ENCODE data around the gene FILIP1L.

DNA sequence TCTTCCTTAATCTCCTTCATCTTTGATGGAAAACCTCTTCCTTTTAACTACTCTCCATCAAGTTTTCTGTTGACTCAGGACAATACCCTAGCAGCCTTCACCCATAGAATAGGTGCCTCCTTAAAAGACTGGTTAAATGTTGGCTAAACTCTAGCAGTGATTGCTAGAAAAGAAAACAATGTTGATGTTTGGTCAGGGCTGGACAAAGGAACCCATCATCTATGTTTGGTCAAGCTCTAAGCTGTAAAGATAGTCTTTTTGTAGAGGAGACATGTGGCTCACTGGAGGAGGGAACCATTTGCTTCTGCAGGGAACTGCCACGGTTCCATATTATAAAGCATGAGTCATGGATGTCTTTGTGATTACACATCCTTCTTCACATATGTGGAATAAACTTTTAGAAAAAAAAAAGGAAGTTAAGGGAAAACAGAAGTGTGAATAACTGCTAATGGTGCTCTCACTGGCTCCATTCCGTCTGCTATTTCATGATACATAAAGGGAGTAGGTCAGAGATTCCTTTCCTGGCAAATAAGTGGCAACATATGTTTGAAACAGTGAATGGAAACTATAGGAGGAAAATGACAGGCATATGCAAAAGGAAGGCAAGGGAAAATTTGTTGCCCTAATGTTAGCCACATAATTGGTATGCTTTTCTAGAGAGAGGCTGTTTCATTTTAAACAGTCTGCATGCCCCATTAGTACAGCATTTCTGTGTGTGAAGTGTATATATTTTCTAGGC lies 218.4 kb downstream of the FILIP1L start:
- TF ChIP-seq CTCF (IDR thresholded peaks at IDR 0.05) (no peak), POLR2AphosphoS5 (IDR thresholded peaks at IDR 0.05) (no peak)
